Erythroblast (primary cell): ENCODE results near the gene HEXIM2.

Experiments used
- GATA1 ChIP-seq: IDR thresholded peaks from 2 replicates; pipeline ENCODE4 v1.6.1; 2011; ENCODE audit warnings: low read depth, mild to moderate bottlenecking, control low read depth, low read length, moderate library complexity
- POLR2A ChIP-seq: IDR thresholded peaks from 2 replicates; pipeline ENCODE4 v1.6.1; 2011; ENCODE audit warnings: mild to moderate bottlenecking, low read length

DNA sequence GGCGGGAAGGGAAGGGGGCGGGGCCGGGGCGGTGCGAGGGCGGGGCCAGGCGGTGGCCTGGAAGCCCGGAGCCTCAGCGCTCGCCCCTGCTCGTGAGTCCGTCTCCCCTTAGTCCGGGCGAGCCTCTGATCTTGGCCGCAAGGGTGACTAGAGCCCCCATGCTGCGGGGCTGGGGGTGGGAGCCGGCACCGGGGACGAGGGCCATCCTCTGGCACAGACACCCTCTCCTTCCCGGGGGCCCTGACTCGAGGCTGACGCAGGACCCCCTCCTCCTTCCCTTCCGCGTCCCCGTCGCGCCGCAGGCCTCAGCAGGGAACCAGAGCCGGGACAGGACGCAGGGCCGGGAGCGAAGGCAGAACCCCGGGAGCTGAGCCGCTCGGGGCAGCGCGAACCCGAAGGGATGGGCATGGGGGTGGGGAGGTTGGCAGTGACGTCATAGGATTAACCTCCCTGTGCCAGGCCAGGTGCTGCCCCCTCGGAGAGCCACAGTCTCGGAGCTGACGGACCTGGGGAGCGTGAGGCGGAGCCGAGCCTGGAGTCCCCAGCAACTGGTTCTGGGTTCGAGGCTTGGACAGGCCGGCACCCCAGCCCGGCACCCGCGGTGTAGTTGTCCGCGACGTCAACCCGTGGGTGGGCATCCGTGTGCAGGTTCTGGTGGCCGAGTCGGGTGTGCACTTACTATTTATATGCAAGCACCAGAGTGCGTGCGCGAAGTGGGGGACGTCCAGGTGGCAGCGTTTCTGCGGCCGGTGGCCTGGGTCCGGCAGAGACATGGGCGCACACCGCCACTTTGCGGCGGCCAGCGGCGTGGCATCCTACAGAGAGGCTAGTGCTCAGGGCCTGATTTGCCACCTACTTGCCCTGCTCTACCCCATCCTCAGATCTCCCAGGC is 28.9 kb upstream of the HEXIM2 start:
- TF ChIP-seq POLR2A (no peak), GATA1 (no peak)
